ENCODE results near the gene PACRG. TPM values are rescaled to one million over a fixed set of nuclear protein-coding genes. Genes with fewer than 3 reads are reported as not detected.

The PACRG gene
- total and polyA plus RNA-seq, 9 donors, result 2.5 to 33.1 (median 3.8) TPM

DNA sequence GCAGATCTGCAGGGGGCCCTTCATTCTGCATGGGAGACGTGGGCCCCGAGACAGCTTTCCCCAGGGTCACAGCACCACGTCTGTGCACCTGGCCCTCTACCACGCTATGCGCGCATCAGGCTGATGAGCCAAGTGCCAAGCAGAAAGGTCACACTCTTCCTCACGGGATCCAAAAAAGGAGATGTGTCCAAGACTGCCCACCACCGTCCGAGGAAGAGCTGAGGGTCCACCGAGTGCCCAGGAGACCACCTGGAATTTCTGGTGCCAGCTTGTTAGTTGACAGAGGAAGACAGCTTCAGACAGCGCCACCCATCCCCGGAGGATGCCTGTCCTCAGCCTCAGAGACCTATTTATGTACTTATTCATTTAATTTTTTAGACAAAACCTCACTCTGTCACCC is 609.2 kb downstream of the PACRG start:
- no peaks in the 10 kb centered on the region for H3K36me3 ChIP-seq
- no peaks in the 10 kb centered on the region for H3K4me1 ChIP-seq (ENCODE audit: insufficient read depth)
- intact Hi-C loops (cut with DNase I), result no loop called here
- WGBS, 3 donors, result 93 to 97% (median 96%) methylated on average over 12 of the region's 12 CpGs
- no peaks in the 10 kb centered on the region for H3K27me3 ChIP-seq
- H3K4me3 ChIP-seq, result no peak overlapping the region
- H3K27ac ChIP-seq, result no peak overlapping the region
- H3K9me3 ChIP-seq, result no peaks in the 10 kb centered on the region
- TF ChIP-seq POLR2A (IDR thresholded peaks at IDR 0.05) (no peak), EP300 (IDR thresholded peaks at IDR 0.05) (no peak)
- TF ChIP-seq, protein P1, sequence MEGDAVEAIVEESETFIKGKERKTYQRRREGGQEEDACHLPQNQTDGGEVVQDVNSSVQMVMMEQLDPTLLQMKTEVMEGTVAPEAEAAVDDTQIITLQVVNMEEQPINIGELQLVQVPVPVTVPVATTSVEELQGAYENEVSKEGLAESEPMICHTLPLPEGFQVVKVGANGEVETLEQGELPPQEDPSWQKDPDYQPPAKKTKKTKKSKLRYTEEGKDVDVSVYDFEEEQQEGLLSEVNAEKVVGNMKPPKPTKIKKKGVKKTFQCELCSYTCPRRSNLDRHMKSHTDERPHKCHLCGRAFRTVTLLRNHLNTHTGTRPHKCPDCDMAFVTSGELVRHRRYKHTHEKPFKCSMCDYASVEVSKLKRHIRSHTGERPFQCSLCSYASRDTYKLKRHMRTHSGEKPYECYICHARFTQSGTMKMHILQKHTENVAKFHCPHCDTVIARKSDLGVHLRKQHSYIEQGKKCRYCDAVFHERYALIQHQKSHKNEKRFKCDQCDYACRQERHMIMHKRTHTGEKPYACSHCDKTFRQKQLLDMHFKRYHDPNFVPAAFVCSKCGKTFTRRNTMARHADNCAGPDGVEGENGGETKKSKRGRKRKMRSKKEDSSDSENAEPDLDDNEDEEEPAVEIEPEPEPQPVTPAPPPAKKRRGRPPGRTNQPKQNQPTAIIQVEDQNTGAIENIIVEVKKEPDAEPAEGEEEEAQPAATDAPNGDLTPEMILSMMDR (IDR thresholded peaks at IDR 0.05), result no peak
- no peak for DNase-seq

DNA sequence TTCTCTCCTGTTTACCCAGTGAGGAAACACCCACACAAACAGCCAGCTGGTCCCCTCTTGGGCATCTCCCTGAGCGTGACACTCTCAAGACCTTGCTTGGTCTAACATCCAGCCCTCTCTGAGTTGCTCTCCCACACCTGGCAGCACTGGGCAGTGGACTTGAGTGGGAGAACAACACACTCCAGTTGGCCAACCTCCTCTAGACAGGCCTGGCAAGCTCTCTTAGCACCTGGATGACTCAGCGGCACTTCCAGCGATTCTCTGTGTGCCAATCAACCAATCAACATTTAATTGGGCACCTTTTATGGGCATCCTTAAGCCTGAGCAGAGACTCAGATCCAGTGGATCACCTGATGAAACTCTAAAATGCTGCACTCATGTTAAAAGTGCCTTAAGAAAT is 610.2 kb downstream of the PACRG start:
- 84 to 94% (median 92%) methylated on average over 3 of the region's 3 CpGs for WGBS, 3 donors
- no peak overlapping the region for H3K4me3 ChIP-seq
- H3K27ac ChIP-seq, result no peak overlapping the region
- TF ChIP-seq POLR2A (IDR thresholded peaks at IDR 0.05), result no peak
- no peak for TF ChIP-seq EP300 (IDR thresholded peaks at IDR 0.05)
- TF ChIP-seq, protein P1 (IDR thresholded peaks at IDR 0.05), result no peak
- H3K4me1 ChIP-seq (ENCODE audit: insufficient read depth), result no peaks in the 10 kb centered on the region
- no peaks in the 10 kb centered on the region for H3K9me3 ChIP-seq
- H3K36me3 ChIP-seq, result no peaks in the 10 kb centered on the region
- intact Hi-C loops (cut with DNase I), result no loop called here
- DNase-seq, result no peak
- no peaks in the 10 kb centered on the region for H3K27me3 ChIP-seq

DNA sequence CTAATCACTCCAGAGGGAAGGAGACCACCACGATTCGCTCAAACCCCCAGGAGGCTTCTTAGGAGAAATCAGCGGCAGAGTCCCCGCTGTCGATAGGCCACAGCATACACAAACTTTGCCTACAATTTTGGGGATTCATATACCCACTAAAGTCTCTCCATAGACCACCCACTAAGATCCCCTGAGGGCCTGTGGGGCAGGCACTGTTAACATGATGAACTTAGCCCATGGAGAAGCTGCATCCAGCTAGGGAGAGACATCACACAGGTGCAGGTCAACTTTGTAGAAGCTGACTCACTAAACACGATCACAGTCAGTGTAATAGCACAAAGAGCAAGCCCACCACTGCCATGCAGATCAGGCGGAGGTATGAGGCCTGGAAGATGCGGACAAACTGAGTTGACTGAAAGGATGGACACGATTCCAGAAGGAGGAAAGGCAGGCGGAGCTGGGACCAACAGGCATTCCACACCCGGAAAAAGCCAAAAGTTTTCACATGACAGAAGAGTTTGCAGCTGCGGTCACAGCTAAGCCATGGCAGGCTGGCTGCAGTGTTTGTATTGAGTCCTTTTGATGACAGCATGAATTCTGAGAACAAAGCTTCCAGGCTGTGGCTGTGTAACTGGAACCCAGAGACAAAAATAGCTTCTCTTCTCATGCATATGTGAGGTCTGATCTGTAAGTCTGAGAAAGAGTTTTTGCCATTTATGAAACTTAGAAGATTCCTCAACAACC is 611.1 kb downstream of the PACRG start:
- TF ChIP-seq, protein P1 (IDR thresholded peaks at IDR 0.05), result no peak
- no peak for TF ChIP-seq EP300 (IDR thresholded peaks at IDR 0.05)
- TF ChIP-seq POLR2A (IDR thresholded peaks at IDR 0.05), result no peak
- WGBS, 3 donors, result 79 to 87% (median 81%) methylated on average over 12 of the region's 12 CpGs
- Histone ChIP-seq H3K4me1 (ENCODE audit: insufficient read depth) (no peaks in the 10 kb centered on the region), H3K27me3 (no peaks in the 10 kb centered on the region), H3K4me3 (no peak overlapping the region), H3K36me3 (no peaks in the 10 kb centered on the region), H3K9me3 (no peaks in the 10 kb centered on the region), H3K27ac (no peak overlapping the region)
- no peak for DNase-seq
- intact Hi-C loops (cut with DNase I), result no loop called here

DNA sequence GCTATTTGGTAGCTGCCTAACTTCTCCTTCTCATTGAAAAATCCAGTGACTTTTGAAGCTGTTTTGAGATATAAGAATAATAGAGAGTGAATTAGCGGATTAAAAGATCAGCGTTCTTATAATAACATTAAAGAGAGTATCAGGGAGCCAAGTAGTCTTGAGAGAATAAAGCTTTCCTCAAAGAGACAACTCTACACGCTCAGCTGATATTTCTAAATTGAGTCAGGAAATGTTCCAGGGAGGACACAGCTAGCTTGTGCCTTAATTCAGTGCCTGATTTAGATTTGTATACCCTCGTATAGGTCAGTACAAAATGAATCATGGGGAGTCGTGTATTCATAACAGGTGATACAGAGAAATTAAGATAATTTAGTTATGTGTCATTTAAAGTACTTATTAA is 611.7 kb downstream of the PACRG start:
- no peaks in the 10 kb centered on the region for H3K4me1 ChIP-seq (ENCODE audit: insufficient read depth)
- no peaks in the 10 kb centered on the region for H3K36me3 ChIP-seq
- intact Hi-C loops (cut with DNase I), result no loop called here
- no peak overlapping the region for H3K4me3 ChIP-seq
- no peaks in the 10 kb centered on the region for H3K27me3 ChIP-seq
- H3K9me3 ChIP-seq, result no peaks in the 10 kb centered on the region
- no peak for DNase-seq
- TF ChIP-seq POLR2A (IDR thresholded peaks at IDR 0.05), result no peak
- TF ChIP-seq, protein P1 (IDR thresholded peaks at IDR 0.05), result no peak
- no peak for TF ChIP-seq EP300 (IDR thresholded peaks at IDR 0.05)
- WGBS, 3 donors, result 68 to 74% (median 68%) methylated on average over 5 of the region's 5 CpGs
- H3K27ac ChIP-seq, result no peak overlapping the region

All from ovary (tissue), 9 donors.